GM18526 (cell line): ENCODE measurements around the gene LRRC49.

Source experiments
- POLR2A ChIP-seq: IDR thresholded peaks from 3 replicates; pipeline ENCODE4 v1.6.1; 2011; ENCODE audit not compliant: insufficient read length; ENCODE audit errors: extremely low read depth

LRRC49 gene

DNA sequence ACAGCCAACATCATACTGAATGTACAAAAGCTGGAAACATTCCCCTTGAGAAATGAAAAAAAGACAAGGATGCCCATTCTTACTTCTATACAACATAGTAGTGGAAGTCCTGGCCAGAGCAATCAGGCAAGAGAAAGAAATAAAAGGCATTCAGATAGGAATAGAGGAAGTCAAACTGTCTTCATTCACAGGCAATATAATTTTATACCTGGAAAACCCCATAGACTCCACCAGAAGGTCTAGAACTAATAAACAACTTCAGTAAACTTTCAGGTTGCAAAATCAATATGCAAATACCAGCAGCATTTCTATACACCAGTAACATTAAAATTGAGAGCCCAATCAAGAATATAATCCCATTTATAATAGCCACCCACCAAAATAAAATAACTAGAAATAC is 195.5 kb downstream of the LRRC49 start:
- TF ChIP-seq POLR2A, result no peak

DNA sequence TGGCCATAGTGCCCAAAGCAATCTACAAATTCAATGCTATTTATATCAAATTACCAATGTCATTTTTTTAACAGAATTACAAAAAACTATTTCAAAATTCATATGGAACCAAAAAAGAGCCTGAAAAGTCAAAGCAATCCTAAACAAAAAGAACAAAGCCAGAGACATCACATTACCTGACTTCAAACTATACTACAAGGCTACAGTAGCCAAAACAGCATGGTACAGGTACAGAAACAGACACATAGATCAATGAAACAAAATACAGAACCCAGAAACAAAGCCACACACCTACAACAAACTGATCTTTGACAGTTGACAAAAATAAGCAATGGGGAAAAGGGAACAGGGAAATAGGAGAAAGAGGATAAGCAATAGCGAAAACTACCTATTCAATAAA is 196.1 kb downstream of the LRRC49 start:
- no peak for TF ChIP-seq POLR2A

DNA sequence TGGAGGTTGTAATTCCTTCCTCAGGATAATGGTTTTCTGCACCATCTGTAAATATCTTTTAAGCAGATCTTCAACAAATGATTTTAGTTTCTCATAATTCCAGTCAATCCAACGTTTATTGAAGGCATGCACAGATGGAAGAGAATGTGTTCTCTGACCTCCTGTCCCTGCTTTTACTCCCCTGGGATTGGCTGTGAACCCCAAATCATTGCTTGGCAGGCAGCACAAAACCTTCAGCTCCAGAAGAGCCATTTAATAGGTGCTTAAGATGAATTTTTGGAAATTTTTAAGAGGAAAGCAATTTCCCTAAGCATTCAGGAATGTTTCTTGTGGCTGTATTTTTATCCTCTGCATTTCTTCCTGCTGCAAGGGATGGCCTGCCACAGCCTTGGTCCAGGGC is 197.2 kb downstream of the LRRC49 start:
- TF ChIP-seq POLR2A, result no peak

DNA sequence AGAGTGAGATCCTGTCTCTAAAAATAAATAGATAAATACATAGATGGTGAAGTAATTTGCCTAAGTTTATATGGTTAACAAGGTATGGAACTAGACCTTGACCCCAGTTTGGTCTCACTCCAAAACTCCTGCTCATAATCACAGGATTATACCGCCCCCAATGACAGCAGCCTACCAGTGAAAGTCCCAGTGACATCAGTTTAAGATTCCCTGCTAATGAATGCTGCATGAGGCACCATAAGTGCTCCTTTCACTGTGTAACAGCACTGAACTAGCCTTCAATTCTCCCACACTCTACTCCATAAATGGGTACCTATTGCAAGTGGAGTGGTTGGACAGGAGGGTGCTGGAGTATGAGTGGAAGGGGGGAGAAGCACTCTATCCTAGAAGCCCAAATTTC is 199.0 kb downstream of the LRRC49 start:
- TF ChIP-seq POLR2A, result no peak

DNA sequence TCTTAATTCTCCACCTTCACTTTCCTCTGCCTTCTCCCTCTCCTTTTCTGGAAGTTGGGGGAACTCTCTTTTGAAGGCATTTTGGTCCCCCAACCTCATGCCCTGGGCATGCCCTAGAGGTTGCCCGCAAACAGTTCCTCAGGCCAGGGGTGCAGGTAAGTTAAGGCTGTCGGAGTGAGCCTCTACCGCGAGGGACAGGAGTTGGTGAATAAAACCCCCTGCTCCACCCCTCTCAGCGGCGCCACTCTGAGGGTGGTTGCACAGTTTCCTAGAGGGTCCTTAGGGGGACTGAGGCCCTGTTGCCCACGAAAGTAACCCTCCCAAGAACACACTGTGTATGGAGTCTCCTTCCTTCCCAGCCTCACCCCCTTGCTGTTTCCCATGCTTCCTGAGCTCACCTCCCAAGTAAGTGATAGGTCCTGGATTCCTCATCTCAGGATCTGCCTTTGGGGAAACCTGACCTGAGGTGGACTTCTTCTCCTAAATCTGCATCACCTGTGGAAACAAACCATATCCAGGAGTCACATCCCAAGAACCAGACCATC is 199.5 kb downstream of the LRRC49 start:
- no peak for TF ChIP-seq POLR2A

DNA sequence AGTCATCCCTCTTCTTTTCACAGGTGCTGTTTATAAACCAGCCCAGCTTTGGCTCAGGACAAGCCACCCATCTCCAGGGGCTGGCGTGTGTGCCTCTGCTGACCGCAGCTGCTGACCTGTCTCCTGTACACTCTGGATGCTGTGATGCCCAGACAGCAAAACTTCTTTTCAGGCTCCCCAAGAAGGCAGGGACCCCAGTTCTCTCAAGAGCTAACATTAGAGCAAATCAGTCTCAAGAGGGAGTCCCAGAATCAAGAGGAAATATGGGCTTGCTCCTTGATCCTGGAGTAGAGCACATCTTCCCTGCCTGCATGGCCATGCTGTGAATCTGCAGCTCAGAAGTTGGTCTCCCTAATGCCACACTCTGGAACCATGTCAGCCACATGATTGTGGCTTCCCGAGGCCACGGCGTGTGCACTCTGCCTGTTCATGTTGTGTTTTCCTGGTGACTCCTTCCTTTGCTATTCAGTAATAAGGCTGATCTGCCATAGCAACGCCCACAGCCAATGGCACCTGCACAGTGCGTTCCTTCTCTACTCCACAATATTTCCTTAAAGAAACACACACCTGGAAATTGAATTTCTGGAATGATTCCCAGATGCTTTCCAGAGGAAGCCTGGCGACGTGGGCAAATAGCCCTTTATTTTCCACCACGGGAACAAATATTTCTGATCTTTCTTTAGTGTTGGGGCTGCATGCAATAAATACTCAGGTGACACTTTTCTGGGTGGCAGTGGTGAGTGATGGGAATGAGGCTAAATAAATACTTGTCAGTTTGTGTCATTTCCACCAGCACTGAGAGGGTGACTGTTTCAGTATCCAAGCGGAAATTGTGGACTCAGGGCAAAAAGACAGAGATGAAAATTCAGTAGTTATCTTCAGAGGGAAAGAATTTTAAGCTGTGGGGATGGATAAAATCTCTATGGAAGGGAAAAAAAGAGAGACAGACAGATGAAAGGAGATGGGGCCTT is 200.7 kb downstream of the LRRC49 start:
- no peak for TF ChIP-seq POLR2A

DNA sequence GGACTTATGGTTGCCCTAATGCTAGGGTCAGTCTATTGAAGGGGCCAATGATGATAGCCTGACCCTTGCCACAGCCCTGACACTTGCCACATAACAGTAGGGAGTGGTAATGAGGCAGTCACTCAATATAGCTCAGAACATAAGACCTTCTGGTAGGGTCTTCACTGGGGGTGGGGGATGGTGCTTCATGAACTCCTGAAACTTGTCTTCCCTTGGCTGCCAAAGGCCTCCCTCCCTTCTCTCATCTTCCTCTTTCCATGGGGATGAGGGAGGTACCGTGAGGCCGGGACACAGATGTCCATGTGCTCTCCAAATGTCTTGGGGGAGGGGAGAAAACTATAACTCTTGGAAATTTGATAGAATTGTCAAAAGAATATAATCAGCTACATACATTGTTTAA is 201.5 kb downstream of the LRRC49 start:
- TF ChIP-seq POLR2A, result no peak

DNA sequence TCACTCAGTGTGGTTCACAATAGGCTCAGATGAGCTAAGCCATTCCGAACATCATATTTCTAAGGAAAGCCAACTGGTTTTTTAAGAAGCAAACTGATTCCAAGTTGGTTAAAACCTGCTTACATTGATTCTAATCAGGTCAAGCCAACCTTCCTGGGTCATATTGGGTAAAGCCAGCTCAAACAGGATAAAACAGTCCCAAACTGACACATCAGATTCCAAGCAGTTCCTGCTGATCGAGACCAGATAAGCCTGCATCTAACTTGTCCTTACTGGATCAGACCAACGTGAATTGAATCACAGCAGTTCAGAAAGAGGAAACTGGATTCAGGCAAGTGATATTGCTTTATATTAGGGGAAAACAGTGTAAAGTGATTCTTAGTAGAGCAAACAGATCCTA is 204.1 kb downstream of the LRRC49 start:
- no peak for TF ChIP-seq POLR2A

DNA sequence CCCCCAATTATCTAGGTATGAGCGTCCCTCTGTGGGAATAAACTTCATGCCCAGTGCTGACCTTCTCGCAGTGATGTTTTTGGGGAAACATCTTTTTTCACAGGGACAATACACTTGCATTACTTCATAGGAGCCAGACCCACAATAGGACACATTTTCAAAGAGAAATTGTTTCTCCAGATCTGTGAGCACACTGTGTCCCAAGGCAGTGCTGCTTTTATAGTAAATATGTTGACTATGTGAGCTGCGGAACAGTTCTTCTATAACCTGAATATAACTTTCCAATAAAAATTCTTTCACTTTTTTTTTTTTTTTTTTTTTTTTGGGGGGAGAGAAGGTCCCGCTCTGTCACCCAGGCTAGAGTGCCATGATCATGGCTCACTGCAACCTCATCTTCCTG is 205.3 kb downstream of the LRRC49 start:
- no peak for TF ChIP-seq POLR2A

DNA sequence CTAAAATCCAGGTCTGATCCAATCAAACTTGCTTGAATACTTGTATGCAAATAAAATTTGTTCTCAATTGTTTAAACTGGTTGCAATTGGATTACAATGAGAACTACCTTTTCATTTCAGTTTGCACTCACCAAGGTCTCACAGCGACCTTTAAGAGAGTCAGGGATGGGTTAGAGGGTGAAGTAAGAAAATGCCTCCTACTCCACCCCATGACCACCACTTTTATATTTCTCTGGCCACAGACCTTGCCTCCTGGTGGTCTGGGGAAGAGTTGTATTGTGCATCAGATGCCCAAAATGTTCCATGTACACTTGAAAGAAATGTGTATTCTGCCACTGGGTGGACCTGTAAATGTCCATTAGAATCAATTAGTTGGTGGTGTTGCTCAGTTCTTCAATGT is 206.3 kb downstream of the LRRC49 start:
- no peak for TF ChIP-seq POLR2A
